ENCODE results near the gene ERVK3-1. TPM values are rescaled to one million over a fixed set of nuclear protein-coding genes. Genes with fewer than 3 reads are reported as not detected.

Gene ERVK3-1
- total and polyA plus RNA-seq, 7 donors: 13.9 to 81.0 (median 29.5) TPM

DNA sequence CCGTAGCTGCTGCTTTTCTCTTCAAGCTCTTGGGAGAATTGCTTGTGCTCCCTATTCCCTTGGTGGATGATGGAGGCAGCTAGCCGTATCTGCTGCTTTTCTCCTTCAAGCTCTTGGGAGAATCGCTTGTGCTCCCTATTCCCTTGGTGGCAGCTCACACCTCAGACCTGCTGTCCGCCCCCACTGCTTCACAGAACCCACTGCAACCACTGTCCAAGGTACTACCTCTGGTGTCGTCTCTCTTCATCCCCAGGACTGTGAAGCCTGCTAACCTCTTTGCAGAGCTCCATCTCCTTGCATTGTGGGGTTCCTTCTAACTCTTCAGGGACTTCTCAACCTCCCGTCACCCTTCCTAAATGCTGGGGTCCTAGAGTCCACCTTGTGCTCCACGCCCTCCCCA is 4.6 kb upstream of the ERVK3-1 start:
- H3K27me3 ChIP-seq (ENCODE audit: insufficient read depth in 3 of 3, low read length in 2 of 3): peaks cover 0 to 1% (median 0%) of the 10 kb centered on the region in 3 donors
- peaks cover 3 to 19% of the 10 kb centered on the region in 2 donors for H3K36me3 ChIP-seq (ENCODE audit: insufficient read depth in 1 of 2, low read depth in 1 of 2)
- ATAC-seq: no peak
- H3K4me1 ChIP-seq: no peaks in the 10 kb centered on the region
- H3K4me3 ChIP-seq: no peak overlapping the region
- 89 to 96% (median 95%) methylated on average over 7 of the region's 7 CpGs for WGBS, 3 donors
- intact Hi-C loops (cut with DNase I): no loop called here
- DNase-seq: no peak
- no peak overlapping the region for H3K27ac ChIP-seq
- TF ChIP-seq, protein P1, sequence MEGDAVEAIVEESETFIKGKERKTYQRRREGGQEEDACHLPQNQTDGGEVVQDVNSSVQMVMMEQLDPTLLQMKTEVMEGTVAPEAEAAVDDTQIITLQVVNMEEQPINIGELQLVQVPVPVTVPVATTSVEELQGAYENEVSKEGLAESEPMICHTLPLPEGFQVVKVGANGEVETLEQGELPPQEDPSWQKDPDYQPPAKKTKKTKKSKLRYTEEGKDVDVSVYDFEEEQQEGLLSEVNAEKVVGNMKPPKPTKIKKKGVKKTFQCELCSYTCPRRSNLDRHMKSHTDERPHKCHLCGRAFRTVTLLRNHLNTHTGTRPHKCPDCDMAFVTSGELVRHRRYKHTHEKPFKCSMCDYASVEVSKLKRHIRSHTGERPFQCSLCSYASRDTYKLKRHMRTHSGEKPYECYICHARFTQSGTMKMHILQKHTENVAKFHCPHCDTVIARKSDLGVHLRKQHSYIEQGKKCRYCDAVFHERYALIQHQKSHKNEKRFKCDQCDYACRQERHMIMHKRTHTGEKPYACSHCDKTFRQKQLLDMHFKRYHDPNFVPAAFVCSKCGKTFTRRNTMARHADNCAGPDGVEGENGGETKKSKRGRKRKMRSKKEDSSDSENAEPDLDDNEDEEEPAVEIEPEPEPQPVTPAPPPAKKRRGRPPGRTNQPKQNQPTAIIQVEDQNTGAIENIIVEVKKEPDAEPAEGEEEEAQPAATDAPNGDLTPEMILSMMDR (IDR thresholded peaks at IDR 0.05): no peak
- H3K9me3 ChIP-seq: peaks cover 31% of the 10 kb centered on the region

DNA sequence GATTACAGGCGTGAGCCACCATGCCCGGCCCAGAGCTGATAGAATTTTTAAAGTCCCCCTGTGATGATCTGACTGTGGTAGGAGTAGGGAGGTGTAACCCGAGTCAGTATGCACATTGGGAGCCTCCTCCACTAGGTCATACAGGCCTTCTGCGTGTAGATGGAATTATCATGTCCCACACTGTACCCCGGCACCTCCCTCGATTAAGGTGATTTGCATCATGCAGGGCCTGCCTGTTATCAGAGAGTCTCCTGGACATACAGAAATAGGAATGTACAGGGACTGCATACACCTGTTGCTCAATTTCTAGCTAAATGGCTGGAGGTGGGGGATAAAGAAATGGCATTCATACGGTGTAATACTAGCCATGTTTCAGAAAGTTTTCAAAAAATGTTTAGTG is 922 bp upstream of the ERVK3-1 start:
- 82 to 83% (median 83%) methylated on average over 7 of the region's 7 CpGs for WGBS, 3 donors

DNA sequence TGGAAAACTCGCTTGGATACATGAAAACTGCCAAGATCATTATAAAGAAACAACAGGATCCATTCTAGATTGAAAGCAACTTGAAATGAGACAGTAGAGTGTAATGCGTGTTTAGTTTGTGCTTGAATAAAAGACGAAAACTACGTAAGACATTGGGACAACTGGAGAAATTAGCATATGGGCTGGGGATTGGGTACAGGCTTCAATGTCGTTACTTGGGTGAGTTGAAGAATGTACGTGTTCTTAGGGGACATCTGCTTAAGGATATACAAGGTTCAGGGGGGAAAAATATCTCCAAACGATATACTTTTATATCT is 471 bp upstream of the ERVK3-1 start:
- peak; percentile 10 to 55 (median 26) for ATAC-seq
- H3K27me3 ChIP-seq (ENCODE audit: insufficient read depth in 3 of 3, low read length in 2 of 3): peaks cover 0 to 1% (median 0%) of the 10 kb centered on the region in 3 donors
- H3K4me3 ChIP-seq: peak overlapping the region; percentile 89
- intact Hi-C loops (cut with DNase I): loop anchor here in 1 of 2 donors (5.0 kb wide), 1 partner anchor 58 kb away; the partner anchor contains the start of gene ZNF497
- peaks cover 16% of the 10 kb centered on the region for H3K9me3 ChIP-seq
- DNase-seq: no peak
- WGBS, 3 donors: 13 to 27% (median 15%) methylated on average over 7 of the region's 7 CpGs
- H3K4me1 ChIP-seq: peaks cover 9% of the 10 kb centered on the region
- peaks cover 2 to 45% of the 10 kb centered on the region in 2 donors for H3K36me3 ChIP-seq (ENCODE audit: insufficient read depth in 1 of 2, low read depth in 1 of 2)
- TF ChIP-seq, protein P1 (IDR thresholded peaks at IDR 0.05): no peak
- peak overlapping the region; percentile 93 for H3K27ac ChIP-seq

More for the DNA sequence above, 922 bp upstream of the ERVK3-1 start:
- peaks cover 2 to 40% of the 10 kb centered on the region in 2 donors for H3K36me3 ChIP-seq (ENCODE audit: insufficient read depth in 1 of 2, low read depth in 1 of 2)
- ATAC-seq (no peak), DNase-seq (no peak)
- intact Hi-C loops (cut with DNase I): no loop called here
- H3K4me1 ChIP-seq: peaks cover 9% of the 10 kb centered on the region
- peaks cover 0 to 1% (median 0%) of the 10 kb centered on the region in 3 donors for H3K27me3 ChIP-seq (ENCODE audit: insufficient read depth in 3 of 3, low read length in 2 of 3)
- H3K27ac ChIP-seq: peak overlapping the region; percentile 93
- H3K9me3 ChIP-seq: peaks cover 18% of the 10 kb centered on the region
- TF ChIP-seq, protein P1 (IDR thresholded peaks at IDR 0.05): no peak
- H3K4me3 ChIP-seq: peak overlapping the region; percentile 89

DNA sequence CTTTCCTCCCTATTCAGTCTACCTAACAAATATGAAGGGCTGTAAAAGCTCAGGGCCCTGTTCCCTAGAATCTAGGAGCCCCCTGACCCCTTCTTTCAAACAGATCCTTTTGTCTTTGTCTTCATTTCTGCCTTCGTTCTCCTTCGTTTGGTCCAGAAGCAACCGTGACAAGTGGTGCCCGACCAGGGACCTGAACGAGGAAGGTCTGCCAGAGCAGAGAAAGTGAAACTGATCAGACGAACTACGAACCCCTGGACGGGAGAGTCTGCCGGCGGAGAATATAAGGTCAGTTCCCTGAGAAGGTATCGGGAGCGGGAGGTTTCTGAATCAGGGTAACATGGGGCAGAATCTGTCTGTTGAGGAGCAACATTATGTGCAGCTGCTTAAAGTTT is 751 bp downstream of the ERVK3-1 start:
- Histone ChIP-seq H3K36me3 (ENCODE audit: insufficient read depth in 1 of 2, low read depth in 1 of 2) (peaks cover 2 to 40% of the 10 kb centered on the region in 2 donors), H3K4me3 (peak overlapping the region; percentile 89), H3K27me3 (ENCODE audit: insufficient read depth in 3 of 3, low read length in 2 of 3) (no peaks in the 10 kb centered on the region), H3K27ac (peak overlapping the region; percentile 93), H3K9me3 (peaks cover 13% of the 10 kb centered on the region), H3K4me1 (peaks cover 9% of the 10 kb centered on the region)
- ATAC-seq (no peak), DNase-seq (no peak)
- TF ChIP-seq, protein P1 (IDR thresholded peaks at IDR 0.05): no peak
- WGBS, 3 donors: 47 to 64% (median 59%) methylated on average over 12 of the region's 12 CpGs
- intact Hi-C loops (cut with DNase I): loop anchor here in 1 of 2 donors (5.0 kb wide), 1 partner anchor 56 kb away; the partner anchor contains the start of gene ZNF497

DNA sequence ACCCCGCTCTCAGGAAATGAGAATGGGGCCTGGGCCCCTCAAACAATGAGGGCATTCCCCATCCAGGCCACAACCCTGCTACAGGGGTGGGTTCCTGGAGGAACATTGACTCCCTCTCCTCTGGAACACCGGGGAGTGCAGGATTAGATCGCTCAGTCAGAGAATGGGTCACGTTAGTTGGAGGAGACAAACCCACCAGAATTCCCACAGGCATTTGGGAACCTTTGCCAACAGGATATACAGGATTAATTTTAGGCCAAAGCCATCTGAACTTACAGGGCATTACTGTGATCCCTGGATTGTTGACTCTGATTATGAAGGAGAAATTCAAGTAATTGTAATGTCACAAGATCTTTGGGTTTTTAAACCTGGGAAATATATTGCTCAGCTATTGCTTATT is 2.6 kb downstream of the ERVK3-1 start:
- DNase-seq (no peak), ATAC-seq (no peak)
- no peak overlapping the region for H3K27ac ChIP-seq
- TF ChIP-seq, protein P1 (IDR thresholded peaks at IDR 0.05): no peak
- no peaks in the 10 kb centered on the region for H3K9me3 ChIP-seq
- intact Hi-C loops (cut with DNase I): loop anchor here in 1 of 2 donors (5.0 kb wide), 1 partner anchor 55 kb away; the partner anchor contains the start of gene ZNF497
- no peaks in the 10 kb centered on the region for H3K27me3 ChIP-seq (ENCODE audit: insufficient read depth in 3 of 3, low read length in 2 of 3)
- H3K36me3 ChIP-seq (ENCODE audit: insufficient read depth in 1 of 2, low read depth in 1 of 2): peaks cover 12 to 55% of the 10 kb centered on the region in 2 donors
- H3K4me3 ChIP-seq: no peak overlapping the region
- H3K4me1 ChIP-seq: peaks cover 9% of the 10 kb centered on the region
- WGBS, 3 donors: 77 to 80% (median 78%) methylated on average over 4 of the region's 4 CpGs
